Colonic mucosa (tissue), 4 donors: Measurements from ENCODE around the gene LGI2. TPM values are rescaled to one million over a fixed set of nuclear protein-coding genes. Genes with fewer than 3 reads are reported as not detected.

ENCODE experiments used
- DNase-seq: peaks from one replicate; pipeline ENCODE4 v3.0.0-alpha.2; 2020
- H3K27ac ChIP-seq: fragments of 200-600 bp; one replicate; pipeline ENCODE4 v1.8.0; 2021
- H3K27me3 ChIP-seq: fragments of 200-600 bp; one replicate; pipeline ENCODE4 v1.8.0; 2021
- H3K36me3 ChIP-seq: fragments of 200-600 bp; one replicate; pipeline ENCODE4 v1.8.0; 2021
- H3K4me1 ChIP-seq: fragments of 200-600 bp; one replicate; pipeline ENCODE4 v1.8.0; 2021; ENCODE audit warnings: mild to moderate bottlenecking
- H3K4me3 ChIP-seq: fragments of 200-600 bp; one replicate; pipeline ENCODE4 v1.8.0; 2021
- H3K9ac ChIP-seq, 2 donors: one replicate each; pipeline ENCODE4 v1.7.0; 2013; ENCODE audit warnings: control low read depth in 2 of 2, low read depth in 2 of 2, low read length in 2 of 2
- H3K9me3 ChIP-seq: fragments of 200-600 bp; one replicate; pipeline ENCODE4 v1.8.0; 2021
- CTCF ChIP-seq: fragments of 200-600 bp; IDR thresholded peaks from one replicate; pipeline ENCODE4 v1.8.0; 2022; ENCODE audit warnings: antibody characterized with exemption, mild to moderate bottlenecking
- intact Hi-C: fragments of 100-400 bp; cut with DNase I; formaldehyde crosslinking; loops from one replicate; pipeline ENCODE4 v1.14.1; 2022
- total RNA-seq, 2 donors: library from RNA; stranded (reverse); fragmentation: NEBNext Ultra II Directional in 1 of 2; extraction: Animal tissue kit (Norgen Biotek cat#: 25700) in 1 of 2; gene quantifications; one replicate each; pipeline ENCODE4 v1.2.1, GENCODE V29; 2021
- donor health status: healthy.
- donor health status: DM: no; HTN: no; CAD: no.
- donor health status: DM: no; HTN: no; CAD: no.

LGI2 gene
- total RNA-seq: under 1 TPM; 0.32 to 0.82 TPM

DNA sequence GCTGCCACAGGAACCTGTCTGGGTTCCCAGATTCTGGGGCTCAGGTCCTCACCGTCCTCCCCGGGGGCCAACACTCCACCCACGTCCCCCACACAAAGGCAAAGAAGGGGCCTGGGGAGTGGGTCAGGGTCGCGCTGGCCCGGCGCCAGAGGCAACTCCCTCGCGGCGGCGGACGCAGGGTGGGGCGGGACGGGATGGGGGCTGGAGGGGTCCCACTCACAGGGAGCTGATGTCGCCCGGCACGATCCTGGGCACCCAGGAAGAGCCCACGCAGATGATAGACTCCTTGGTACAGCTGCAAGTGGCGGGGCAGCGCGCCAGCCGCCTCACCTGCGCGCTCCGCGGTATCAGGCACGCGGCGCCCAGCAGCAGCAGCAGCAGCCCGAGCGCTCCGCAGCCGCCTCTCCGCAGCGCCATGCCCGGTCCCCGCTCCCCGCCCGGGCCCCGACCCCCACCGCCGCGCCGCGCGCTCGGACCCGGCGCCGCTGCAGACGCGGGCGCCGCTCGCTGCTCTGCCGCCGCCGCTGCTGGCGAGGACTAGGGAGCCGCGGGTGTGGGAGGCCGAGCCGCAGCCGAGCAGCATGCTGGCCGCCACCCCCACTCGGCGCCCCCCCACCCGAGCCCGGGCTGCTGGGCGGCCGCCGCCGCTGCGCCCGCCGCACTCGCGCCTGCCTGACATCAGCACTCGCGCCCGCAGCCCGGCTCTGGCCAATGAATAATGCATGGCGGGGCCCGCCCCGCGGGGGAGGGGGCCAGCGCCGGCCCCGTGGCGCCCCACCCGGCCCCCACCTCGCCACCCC lies at the start of gene LGI2:
Gene LGI2, minus strand, starts transcription at position 670 of the 800 bp plus-strand sequence. Its CDS starts 253 bp downstream, at position 417.
- Histone ChIP-seq H3K4me1 (no peaks in the 10 kb centered on the region), H3K36me3 (no peaks in the 10 kb centered on the region), H3K9me3 (no peaks in the 10 kb centered on the region), H3K9ac (no peak within 1 kb of the TSS), H3K27me3 (peaks cover 26% of the 10 kb centered on the region), H3K27ac (no peak within 1 kb of the TSS), H3K4me3 (peak within 1 kb of the TSS; percentile 38)
- intact Hi-C loops: no loop called here
- no peak for TF ChIP-seq CTCF
- peak; percentile 32 for DNase-seq

DNA sequence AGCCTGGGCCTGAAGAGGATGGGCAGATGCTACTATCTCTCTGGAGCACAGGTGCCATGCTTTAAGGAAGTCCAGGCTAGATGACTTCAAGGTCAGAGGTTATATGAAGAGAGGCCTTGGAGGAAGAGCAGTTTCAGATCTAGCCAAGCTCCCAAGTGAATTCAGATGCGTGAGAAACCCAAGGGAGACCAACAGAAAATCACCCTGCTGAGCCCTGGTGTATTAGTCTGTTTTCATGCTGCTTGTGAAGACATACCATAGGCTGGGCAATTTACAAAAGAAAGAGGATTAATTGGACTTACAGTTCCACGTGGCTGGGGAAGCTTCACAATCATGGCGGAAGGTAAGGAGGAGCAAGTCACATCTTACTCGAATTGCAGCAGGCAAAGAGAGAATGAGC lies 47.8 kb upstream of the LGI2 start:
- no peaks in the 10 kb centered on the region for H3K27me3 ChIP-seq
- no peak overlapping the region for H3K9ac ChIP-seq
- no peaks in the 10 kb centered on the region for H3K36me3 ChIP-seq
- H3K4me1 ChIP-seq: peaks cover 5% of the 10 kb centered on the region
- no peak for TF ChIP-seq CTCF
- no peak overlapping the region for H3K27ac ChIP-seq
- no peaks in the 10 kb centered on the region for H3K9me3 ChIP-seq
- no peak overlapping the region for H3K4me3 ChIP-seq
- intact Hi-C loops: no loop called here
- no peak for DNase-seq

DNA sequence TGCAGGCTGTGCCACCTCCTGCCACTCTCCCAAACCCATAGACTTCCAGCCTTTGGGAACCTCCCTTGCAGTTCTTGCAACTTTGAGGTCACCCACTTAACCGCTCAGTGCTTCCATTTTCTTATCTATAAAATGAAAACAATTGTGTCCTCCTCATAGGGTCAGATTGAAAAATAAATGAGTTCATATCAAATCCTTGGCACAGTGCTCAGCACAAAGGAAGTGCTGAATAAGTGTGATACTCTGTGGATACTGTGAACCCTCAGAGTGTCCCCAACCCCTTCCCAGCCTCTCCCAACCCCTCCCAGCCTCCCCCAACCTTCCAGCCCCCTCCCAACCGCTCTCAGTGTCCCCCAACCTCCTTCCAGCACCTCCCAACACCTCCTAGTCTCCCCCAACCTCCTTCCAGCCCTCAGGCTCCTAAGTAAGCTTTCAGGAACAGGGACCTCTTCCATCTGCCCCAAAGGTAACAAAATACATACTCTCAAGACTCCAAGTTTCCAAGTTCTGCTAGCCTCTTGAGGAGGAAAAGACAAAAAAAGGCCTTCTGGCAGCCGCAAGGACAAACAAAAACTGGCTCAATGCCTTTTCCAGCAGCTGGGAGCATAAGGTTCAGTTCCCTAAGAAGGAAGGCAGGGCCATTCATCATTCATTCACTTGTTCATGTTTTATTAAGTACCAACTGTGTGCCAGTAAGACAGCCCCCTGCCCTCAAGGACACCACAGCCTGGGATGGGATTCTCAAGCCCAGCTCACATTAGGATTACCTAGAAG lies 46.1 kb upstream of the LGI2 start:
- intact Hi-C loops: no loop called here
- no peak for DNase-seq
- Histone ChIP-seq H3K9ac (no peak overlapping the region), H3K4me1 (peaks cover 5% of the 10 kb centered on the region), H3K9me3 (no peaks in the 10 kb centered on the region), H3K27ac (no peak overlapping the region), H3K36me3 (no peaks in the 10 kb centered on the region), H3K27me3 (no peaks in the 10 kb centered on the region), H3K4me3 (no peak overlapping the region)
- TF ChIP-seq CTCF: no peak

- H3K36me3 ChIP-seq: no peaks in the 10 kb centered on the region
- no peak for DNase-seq
- no peaks in the 10 kb centered on the region for H3K27me3 ChIP-seq
- H3K9me3 ChIP-seq: no peaks in the 10 kb centered on the region
- intact Hi-C loops: no loop called here
- TF ChIP-seq CTCF: no peak
- no peak overlapping the region for H3K27ac ChIP-seq
- peaks cover 5% of the 10 kb centered on the region for H3K4me1 ChIP-seq
- H3K9ac ChIP-seq: no peak overlapping the region
- no peak overlapping the region for H3K4me3 ChIP-seq
These were observed 45.1 kb upstream of the LGI2 start for GRCh38 chr4:25075851-25076250.

DNA sequence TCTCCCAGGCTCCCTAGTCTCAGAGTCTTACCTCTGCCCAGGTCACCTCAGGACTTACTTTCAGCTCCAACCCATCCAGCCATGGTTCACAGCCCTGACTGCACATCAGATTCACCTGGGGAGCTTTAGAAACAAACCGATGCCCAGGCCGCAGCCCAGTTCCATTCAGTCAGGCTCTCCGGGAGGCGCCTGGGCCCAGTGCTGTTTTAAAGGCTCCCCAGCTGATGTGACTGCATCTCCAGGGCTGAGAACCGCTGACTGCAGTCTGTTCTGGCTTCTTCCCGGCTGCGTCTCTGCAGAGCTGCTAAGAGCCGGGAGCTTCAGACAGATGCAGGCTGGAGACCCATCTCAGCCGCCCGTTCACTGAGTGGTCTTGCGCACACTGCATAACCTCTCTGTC lies 44.4 kb upstream of the LGI2 start:
- intact Hi-C loops: no loop called here
- no peak for DNase-seq
- no peak overlapping the region for H3K27ac ChIP-seq
- no peak overlapping the region for H3K9ac ChIP-seq
- no peaks in the 10 kb centered on the region for H3K9me3 ChIP-seq
- no peak overlapping the region for H3K4me3 ChIP-seq
- no peaks in the 10 kb centered on the region for H3K27me3 ChIP-seq
- TF ChIP-seq CTCF: no peak
- peaks cover 5% of the 10 kb centered on the region for H3K4me1 ChIP-seq
- H3K36me3 ChIP-seq: no peaks in the 10 kb centered on the region
